Measurements from ENCODE around the gene STX1B.

STX1B gene

DNA sequence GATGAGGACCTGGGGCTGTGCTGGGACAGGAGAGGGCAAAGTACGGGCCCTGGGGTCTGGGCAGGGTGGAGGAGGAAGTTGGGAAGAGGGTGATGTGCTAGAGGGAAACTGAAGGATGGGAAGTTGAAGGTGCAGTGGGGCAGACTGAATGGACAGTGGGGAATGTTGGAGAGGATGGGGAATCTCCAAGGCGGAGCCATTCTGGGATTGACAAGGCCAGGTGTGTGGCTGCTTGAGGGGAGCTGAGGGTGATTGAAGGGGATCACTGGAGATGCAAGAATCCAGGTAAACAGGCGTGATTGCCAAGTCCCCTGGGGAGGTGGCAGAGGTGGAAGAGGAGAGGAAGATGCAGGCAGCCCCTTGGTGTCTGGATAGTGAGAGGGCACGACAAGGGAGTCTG lies 34.0 kb downstream of the STX1B start:
- DNase-seq = no peak

DNA sequence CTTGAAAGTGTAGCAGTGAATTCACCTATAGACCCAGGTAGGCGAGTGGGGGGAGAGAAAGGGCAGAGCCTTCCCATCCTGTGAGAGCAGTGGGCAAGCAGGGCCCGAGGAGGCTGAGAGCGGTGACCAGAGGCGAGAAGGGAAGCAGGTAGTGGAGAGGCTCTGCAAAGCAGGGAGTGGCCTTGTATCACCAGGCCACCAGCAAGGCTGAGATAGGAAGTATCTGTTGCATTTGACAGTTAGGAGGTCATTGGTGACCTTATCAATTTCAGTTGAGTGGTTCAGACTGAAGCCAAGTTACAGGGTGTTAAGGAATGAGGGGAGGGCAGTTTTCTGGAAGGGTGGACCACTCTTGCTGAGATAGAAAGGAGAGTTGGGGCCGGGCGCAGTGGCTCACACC lies 36.1 kb downstream of the STX1B start:
- no peak for DNase-seq

DNA sequence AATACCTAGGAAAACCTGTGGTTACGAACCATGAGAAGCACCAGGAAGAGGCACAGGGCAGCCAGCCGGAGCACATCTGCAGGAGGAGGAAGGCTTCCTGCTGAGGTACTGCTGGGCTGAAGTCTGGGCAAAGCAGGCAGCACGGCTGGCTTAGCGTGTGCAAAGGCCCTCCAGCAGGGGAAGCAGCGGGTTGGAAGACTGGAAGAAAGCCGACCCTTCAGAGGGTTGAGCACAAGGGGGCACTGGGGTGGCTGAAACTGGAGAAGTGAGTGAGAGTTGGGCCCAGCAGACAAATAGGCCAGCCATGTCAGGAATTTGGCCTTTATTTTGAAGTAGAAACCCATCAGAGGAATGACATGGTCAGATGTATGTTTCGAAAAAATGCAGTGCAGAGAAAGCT lies 37.6 kb downstream of the STX1B start:
- no peak for DNase-seq

DNA sequence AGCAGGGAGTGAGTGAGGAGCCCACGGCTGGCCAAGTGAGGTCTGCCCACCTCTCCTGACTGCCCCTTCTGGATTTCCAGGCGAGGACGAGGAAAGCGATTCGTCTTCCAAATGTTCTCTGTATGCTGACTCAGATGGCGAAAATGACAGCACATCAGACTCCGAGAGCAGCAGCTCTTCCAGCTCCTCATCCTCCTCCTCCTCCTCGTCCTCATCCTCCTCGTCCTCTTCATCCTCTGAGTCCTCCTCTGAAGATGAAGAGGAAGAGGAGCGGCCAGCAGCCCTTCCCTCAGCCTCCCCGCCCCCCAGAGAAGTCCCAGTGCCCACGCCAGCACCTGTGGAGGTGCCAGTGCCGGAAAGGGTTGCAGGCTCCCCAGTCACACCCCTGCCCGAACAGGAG lies 39.1 kb downstream of the STX1B start:
- no peak for DNase-seq

DNA sequence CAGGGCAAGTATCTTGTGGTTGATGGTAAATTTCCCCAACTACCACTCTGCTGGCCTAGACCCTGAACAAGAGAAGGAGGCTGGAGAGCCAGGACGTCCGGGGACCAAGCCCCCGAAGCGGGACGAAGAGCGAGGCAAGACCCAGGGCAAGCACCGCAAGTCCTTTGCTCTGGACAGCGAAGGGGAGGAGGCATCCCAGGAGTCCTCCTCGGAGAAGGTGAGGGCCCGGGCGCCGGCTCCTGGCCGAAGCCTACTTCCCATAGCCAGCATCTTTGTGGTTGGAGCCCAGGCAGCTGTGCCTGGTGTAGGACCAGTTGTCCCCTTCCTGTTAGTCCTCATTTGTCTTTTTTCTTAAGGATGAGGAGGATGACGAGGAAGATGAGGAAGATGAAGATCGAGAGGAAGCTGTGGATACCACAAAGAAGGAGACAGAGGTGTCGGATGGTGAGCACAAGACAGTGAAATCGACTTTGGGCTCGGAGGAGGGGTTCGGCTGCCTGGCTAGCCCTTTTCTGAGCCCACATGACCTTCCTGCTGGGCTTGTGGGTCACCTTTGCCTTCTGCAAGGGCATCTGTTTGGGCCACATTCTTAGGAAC lies 41.1 kb downstream of the STX1B start:
- no peak for DNase-seq

DNA sequence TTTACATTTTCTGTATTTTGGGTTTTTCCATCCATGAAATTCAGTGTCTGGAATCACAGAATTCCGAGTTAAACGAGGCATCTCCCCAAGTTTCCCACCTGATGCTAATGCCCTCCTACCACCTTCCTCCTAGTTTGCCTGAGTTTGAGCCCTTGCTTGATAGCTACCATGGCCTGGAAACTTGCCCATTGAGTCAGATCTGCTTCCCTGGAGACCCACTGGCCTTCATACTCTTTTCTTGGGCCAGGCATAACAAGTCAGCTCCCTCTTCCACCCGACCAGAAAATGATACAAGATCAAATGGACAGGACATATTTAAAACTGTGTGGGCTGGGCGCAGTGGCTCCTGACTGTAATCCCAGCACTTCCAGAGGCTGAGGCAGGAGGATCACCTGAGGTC lies 42.6 kb downstream of the STX1B start:
- no peak for DNase-seq

DNA sequence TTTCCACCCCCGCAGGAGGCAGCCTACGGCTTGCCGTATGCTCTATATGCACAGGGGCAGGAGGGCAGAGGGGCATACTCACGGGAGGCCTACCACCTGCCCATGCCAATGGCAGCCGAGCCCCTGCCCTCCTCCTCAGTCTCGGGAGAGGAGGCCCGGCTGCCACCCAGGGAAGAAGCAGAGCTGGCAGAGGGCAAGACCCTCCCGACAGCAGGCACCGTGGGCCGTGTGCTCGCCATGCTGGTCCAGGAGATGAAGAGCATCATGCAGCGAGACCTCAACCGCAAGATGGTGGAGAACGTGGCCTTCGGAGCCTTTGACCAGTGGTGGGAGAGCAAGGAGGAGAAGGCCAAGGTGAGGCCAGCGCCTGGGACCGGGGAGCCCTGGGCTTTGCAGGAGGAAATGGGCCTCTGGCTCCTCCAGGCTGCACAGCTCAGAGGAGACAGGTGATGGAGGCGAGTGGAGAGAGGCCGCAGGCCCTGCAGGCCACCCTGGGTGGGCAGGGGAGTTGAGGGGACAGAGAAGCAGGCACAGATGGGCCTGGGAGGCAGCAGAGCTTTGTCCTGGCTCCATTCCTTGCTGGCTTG lies 44.3 kb downstream of the STX1B start:
- no peak for DNase-seq

DNA sequence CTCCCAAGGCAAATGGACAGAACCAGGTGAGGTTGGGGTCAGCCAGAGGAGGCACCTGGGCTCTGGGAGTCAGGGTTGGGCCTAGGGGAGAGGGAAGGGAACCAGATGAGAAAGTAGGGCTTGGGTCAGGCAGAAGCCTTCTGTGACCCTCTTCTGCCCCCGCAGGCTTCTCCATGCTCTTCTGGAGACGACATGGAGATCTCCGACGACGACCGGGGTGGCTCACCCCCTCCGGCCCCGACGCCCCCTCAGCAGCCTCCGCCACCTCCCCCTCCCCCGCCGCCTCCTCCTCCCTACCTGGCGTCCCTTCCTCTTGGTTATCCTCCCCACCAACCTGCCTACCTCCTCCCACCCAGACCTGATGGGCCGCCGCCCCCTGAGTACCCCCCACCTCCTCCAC lies 45.0 kb downstream of the STX1B start:
- no peak for DNase-seq

DNA sequence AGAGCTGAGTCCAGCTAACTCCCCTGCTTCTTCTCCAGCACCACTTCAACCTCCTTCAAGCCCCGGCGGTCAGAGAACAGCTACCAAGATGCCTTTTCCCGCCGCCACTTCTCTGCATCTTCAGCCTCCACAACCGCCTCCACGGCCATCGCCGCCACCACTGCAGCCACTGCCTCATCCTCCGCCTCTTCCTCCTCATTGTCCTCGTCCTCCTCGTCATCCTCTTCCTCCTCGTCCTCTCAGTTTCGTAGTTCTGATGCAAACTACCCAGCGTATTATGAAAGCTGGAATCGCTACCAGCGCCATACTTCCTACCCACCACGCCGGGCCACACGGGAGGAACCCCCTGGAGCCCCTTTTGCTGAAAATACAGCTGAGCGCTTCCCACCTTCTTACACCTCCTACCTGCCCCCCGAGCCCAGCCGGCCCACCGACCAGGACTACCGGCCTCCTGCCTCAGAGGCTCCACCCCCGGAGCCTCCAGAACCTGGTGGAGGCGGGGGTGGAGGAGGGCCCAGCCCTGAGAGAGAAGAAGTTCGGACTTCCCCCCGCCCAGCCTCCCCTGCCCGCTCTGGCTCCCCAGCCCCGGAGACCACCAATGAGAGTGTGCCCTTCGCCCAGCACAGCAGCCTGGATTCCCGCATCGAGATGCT lies 45.7 kb downstream of the STX1B start:
- no peak for DNase-seq

DNA sequence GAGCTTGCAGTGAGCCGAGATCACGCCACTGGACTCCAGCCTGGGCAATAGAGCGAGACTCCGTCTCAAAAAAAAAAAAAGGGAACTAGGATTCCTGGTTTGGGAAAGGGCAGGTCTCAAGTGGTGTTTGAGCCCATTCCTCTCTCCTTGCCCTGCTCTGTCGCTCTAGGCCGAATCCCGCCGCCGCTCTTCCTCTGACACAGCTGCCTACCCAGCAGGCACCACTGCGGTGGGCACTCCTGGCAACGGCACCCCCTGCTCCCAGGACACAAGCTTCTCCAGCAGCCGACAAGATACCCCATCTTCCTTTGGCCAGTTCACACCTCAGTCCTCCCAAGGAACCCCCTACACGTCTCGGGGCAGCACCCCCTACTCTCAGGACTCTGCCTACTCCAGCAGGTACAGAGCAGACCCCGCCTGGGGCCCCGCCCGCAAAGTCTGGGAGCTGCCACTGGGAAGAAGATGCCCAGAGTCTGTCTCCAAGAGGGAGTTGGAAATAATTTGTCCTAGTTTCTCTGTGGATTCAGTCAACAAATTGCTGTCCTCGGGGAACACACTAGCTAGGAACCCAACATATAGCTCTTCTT lies 46.4 kb downstream of the STX1B start:
- no peak for DNase-seq

DNA sequence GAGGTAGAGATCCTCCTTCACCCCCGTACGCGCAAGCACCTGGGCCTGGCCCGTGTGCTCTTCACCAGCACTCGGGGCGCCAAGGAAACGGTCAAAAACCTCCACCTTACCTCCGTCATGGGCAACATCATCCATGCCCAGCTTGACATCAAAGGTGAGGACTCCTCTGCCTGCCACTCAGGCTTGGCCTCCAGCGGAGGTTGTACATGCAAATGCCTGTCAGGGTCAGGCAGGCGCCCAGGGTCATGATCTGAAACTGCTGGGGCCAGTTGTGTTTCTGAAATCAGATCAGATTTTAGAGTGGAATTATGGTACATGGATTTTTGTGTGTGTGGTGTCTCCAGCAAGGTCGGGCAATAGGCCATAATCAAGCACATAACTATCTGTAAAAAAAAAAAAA lies 49.1 kb downstream of the STX1B start:
- no peak for DNase-seq

DNA sequence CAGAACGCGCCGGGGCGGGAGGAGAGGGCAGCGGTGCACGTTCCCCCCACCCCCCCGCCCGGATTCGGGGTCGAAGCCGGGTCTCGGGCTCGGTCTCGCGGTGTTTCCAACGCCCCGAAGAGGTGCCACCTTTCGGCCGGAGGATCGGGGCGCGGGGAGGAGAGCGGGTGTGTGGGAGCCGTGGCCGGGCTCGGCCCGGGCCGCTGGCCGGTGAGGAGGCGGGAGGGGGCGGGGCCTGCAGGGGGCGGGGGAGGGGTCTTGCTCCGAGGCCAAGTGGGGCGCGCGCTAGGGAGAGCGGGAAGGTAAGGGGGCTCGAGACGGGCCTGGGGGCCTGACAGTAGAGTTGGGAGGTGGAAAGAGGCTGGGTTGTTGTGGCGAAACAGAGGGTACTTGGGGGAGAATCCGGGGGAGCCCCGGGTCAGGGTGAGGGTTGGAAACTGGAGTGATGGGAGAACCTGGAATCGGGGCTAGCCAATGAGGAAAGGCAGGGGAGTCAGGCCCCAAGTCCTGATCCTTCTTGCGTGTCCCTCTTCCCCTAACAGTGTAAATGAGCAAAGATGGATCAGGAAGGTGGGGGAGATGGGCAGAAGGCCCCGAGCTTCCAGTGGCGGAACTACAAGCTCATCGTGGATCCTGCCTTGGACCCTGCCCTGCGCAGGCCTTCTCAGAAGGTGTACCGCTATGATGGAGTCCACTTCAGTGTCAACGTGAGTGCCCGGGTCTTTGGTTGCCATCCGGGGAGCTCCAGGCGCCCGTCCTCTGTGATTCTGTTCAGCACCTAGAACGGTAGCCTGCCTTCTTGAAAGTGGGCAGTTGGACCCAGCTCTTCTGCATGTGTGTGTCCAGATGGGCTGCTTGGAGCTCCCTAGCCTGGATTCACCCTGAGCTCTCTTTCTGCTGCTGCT lies 52.0 kb downstream of the STX1B start:
- no peak for DNase-seq

DNA sequence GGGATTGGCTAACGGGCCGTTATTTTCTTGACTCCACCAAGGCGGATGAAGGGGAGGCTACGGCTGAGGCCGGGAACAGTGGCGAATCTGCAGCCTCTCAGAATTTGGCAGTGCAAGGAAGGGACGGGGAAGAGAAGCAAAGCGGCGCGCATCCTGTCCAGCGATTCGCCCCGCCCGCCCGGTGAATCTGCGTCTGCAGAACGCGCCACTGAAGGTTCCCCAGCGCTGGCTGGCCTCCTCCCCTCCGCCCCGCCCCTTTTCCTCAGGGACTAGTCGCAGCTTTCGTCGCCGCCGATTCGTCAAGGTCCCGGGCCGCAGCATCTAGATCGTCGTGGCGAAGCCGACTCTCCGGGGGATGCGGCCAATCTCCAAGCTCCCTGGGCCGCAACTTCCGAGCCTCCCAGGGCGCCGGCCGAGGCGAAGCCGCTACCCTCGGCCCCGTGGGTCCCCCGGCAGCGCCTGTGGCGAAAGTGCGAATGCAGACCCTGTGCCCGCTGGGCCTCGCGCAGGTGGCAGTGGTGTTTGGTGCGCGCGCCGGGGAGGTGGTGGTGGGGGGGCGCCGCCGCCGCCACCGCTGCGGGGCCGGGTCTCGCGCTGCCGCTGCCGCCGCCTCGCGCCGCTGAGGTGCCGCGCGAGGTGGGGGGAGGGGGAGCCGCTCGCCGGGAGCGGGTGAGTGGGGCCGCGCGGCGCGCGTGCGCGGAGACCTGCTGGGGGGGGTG lies 52.8 kb downstream of the STX1B start, which contains the start of gene SETD1A:
TSS of gene SETD1A (plus strand) at position 299 of the 719 bp plus-strand sequence. CDS start 978 bp downstream, outside the sequence.
- DNase-seq = no peak

DNA sequence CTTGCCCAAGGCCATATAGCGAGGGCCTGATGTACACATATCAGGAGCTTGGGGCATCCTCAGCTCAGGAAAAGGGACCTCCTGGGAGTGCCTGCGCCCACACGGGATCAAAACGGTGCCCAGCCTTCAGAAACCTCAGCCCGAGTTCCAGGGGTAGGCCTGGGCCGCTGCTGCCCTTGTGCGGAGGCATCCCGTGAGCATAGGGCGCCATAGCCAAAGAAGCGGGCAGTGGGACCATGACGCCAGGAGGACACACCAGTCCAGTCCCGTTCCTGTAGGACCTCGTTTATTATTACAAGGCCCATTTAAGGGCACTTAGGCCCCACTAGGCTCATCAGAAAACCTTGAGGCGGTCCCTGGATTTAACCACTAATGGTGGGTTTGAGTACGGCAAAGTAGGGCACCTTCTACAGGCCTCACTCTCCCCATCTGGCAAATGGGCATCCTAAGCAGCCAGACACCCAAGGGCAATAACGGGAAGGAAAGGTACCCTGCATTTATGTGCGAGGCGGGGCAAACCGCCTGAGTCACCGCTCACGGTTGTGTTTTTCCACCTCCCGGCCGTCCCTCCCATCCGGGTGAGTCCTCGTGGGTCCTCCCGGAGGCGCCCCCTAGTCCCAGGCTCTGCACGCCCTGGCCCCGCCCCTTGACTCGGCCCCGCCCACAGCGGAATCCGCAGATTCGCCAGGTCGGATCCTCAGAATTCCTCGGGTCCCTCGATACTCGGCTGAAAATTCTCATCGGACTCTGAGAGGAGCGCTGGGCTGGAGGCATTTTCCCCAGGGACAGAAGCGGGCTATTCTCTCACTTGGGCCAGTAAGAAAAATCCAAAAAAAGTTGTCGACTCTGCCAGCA lies 53.6 kb downstream of the STX1B start:
- no peak for DNase-seq

DNA sequence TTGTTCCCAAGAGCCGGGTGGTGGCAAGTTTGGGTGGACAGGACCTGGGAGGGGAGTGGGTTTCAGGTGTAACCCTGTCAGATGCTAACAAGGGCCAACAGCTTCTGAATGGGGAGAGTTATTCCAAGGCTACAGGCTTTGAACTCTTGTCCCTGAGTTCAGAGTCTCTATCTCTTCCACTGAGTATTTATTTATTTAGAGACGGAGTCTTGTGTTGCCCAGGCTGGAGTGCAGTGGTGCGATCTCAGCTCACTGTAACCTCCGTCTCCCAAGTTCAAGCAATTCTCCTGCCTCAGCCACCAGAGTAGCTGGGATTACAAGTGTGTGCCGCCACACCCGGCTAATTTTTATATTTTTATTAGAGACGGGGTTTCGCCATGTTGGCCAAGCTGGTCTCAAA lies 55.4 kb downstream of the STX1B start:
- DNase-seq = no peak

DNA sequence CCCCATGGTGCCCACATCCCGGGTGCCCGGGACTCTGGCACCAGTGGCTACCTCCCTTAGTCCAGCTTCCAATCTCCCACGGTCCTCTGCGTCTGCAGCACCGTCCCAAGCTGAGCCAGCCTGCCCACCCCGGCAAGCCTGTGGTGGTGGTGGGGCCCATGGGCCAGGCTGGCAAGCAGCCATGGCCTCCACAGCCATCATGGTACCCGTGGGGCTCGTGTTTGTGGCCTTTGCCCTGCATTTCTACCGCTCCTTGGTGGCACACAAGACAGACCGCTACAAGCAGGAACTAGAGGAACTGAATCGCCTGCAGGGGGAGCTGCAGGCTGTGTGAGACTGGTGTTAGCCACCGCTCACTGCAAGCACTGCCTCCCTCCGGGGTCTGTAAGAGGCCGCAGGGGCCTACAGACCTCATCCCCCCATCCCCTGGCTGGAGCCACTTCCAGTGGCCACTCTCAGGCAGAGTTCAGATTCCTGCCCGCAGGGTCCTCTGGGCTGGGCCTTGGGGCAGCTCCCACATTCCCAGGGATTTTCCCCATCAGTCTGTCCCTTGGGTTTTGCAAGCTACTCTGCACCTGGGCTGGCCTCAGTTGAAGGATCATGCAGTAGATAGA lies 56.8 kb downstream of the STX1B start:
- DNase-seq = no peak

DNA sequence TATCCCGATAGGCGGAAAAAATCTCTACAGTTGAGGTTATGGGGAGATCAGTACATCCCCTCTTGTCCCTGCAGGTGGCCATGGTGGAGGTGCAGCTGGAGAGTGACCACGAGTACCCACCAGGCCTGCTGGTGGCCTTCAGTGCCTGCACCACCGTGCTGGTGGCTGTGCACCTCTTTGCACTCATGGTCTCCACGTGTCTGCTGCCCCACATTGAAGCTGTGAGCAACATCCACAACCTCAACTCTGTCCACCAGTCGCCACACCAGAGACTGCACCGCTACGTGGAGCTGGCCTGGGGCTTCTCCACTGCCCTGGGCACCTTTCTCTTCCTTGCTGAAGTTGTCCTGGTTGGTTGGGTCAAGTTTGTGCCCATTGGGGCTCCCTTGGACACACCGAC lies 57.3 kb downstream of the STX1B start:
- no peak for DNase-seq

DNA sequence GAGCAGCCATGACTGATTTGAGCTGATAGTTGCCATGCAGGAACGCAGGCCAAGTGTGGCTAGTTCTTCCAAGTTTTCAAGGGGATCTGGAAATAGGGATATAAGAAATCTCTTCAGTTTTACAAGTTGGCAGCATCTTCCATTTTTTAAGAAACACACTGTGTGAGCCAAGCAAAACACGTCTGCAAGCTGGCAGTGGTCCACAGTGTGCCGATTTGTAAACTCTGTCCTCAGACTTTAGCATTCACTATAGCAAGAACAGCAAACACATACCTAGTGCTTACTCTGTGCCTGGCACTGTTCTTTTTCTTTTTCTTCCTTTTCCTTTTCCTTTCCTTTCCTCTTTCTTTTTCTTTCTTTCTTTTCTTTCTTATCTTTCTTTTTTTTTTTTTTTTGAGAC lies 58.7 kb downstream of the STX1B start:
- DNase-seq = no peak

DNA sequence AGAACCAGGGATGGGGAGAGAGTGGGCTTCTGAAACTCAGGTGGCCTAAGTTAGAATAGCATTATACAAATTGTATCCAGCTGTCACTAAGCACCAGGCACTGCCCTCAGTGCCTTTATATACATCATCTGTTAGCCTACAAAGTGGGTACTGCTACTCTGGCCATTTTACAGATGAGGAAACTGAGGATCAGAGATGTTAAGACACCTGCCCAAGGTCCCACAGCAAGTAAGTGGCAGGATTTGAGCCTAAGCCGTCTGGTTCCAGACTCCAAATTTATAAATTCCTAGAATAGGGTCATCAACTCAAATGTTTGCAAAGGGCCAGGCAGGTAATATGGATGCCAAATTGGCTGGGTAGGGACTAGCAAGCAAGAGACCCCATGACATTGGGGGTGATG lies 59.2 kb downstream of the STX1B start:
- DNase-seq = no peak

DNA sequence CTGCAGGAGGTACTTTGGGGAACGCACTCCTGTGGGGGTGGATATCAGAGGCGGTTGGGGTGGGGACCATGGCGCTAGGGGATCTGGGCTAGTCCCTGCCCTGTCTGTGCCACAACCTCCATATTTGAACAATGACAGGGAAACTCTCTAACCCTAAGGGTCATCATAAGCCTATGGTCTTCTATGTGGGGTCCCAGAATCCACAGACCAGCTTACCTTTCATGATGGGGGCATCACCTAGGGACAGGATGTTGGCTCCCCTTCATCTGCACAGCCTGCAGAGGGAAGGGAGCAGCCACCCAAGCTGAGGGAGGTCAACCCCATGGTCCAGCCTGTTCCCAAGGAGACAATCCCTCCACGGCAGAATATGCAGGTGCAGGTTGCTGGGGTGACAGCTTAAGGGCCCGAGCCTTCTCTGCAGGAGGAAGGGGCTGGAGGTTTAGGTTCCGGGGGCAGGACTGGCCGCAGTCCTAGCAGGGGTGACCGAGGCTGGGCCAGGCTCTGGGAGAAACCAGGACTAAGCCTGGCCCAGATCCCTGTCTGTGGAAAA lies 59.8 kb downstream of the STX1B start:
- DNase-seq = no peak
